IMR-90 (cell line): ENCODE measurements around the gene SNAPC4. TPM values are rescaled to one million over a fixed set of nuclear protein-coding genes. Genes with fewer than 3 reads are reported as not detected.
"Not testable (repeated sequence)": the region's sequence is repeated elsewhere in the genome, so short reads cannot be mapped to it uniquely, and the experiment has no call there.

ENCODE experiments used
- ATAC-seq: fragments of 200-7000 bp; cut with Tn5 transposase; 2 replicates; pipeline ENCODE4 v1.9.1; 2020; ENCODE audit warnings: low read depth, mild to moderate bottlenecking, moderate library complexity
- BruUV-seq: library from RNA; stranded (reverse); fragments of 400-500 nt; replicated peaks from 2 replicates; lab custom pipeline; 2021; lab: Mats Ljungman, UMichigan
- CTCF ChIA-PET: fragments of 300-600 bp; formaldehyde crosslinking; extraction: SDS; loops from one replicate; lab custom pipeline; 2021; ENCODE audit warnings: antibody characterized with exemption; lab: Yijun Ruan, JAX
- POLR2A ChIA-PET: fragments of 300-600 bp; sonication (Branson Sonifier 250); formaldehyde crosslinking; loops from one replicate; lab custom pipeline; 2022; ENCODE audit warnings: antibody characterized with exemption; ENCODE audit not compliant: unreplicated experiment; lab: Charles Lee
- DNase-seq: peaks from one replicate; pipeline ENCODE4 v3.0.0; 2013
- H2AFZ ChIP-seq: replicated peaks from 2 replicates; pipeline ENCODE3; 2013; ENCODE audit warnings: low read length, mild to moderate bottlenecking; ENCODE audit not compliant: poor library complexity
- H2AK5ac ChIP-seq: 2 replicates; pipeline ENCODE4 v1.6.1; 2013; ENCODE audit warnings: low read depth, low read length, inconsistent platforms
- H2AK9ac ChIP-seq: replicated peaks from 2 replicates; pipeline ENCODE3; 2013; ENCODE audit warnings: mild to moderate bottlenecking, low read depth, low read length, moderate library complexity; ENCODE audit not compliant: poor library complexity
- H2BK120ac ChIP-seq: 2 replicates; pipeline ENCODE4 v1.6.1; 2013; ENCODE audit warnings: low read depth, low read length, inconsistent platforms
- H2BK15ac ChIP-seq: 3 replicates; pipeline ENCODE4 v1.6.1; 2013; ENCODE audit warnings: low read depth, low read length, inconsistent platforms
- H2BK20ac ChIP-seq: 2 replicates; pipeline ENCODE4 v1.6.1; 2013; ENCODE audit warnings: low read depth, mild to moderate bottlenecking, inconsistent platforms, low read length, moderate library complexity
- H2BK5ac ChIP-seq: 2 replicates; pipeline ENCODE4 v1.6.1; 2013; ENCODE audit warnings: mild to moderate bottlenecking, low read depth, low read length, inconsistent platforms; ENCODE audit not compliant: poor library complexity, severe bottlenecking
- H3K14ac ChIP-seq: replicated peaks from 2 replicates; pipeline ENCODE4 v1.6.1; 2013; ENCODE audit warnings: low read depth, low read length, inconsistent platforms
- H3K18ac ChIP-seq: 2 replicates; pipeline ENCODE4 v1.6.1; 2013; ENCODE audit warnings: low read depth, low read length, control low read depth
- H3K23ac ChIP-seq: 2 replicates; pipeline ENCODE4 v1.6.1; 2013; ENCODE audit warnings: low read depth, low read length, inconsistent platforms
- H3K27ac ChIP-seq: 2 replicates; pipeline ENCODE4 v1.5.1; 2013; ENCODE audit warnings: mild to moderate bottlenecking, control low read depth, low read length; ENCODE audit not compliant: insufficient read depth
- H3K27me3 ChIP-seq: 2 replicates; pipeline ENCODE4 v1.6.1; 2013; ENCODE audit warnings: low read length; ENCODE audit not compliant: control insufficient read depth, insufficient read depth
- H3K36me3 ChIP-seq: 2 replicates; pipeline ENCODE4 v1.6.1; 2013; ENCODE audit warnings: low read length, mixed read lengths; ENCODE audit not compliant: control insufficient read depth, insufficient read depth
- H3K4ac ChIP-seq: 2 replicates; pipeline ENCODE4 v1.6.1; 2013; ENCODE audit warnings: low read depth, low read length, inconsistent platforms
- H3K4me1 ChIP-seq: 2 replicates; pipeline ENCODE4 v1.6.1; 2013; ENCODE audit warnings: low read length, mixed read lengths; ENCODE audit not compliant: control insufficient read depth, insufficient read depth
- H3K4me2 ChIP-seq: 2 replicates; pipeline ENCODE4 v1.6.1; 2013; ENCODE audit warnings: low read depth, mild to moderate bottlenecking, control low read depth, low read length, moderate library complexity
- H3K4me3 ChIP-seq: 2 replicates; pipeline ENCODE4 v1.5.1; 2013; ENCODE audit warnings: low read depth, mild to moderate bottlenecking, control low read depth, low read length, moderate library complexity; ENCODE audit not compliant: insufficient read depth
- H3K56ac ChIP-seq: 2 replicates; pipeline ENCODE4 v1.6.1; 2013; ENCODE audit warnings: low read length, inconsistent platforms; ENCODE audit not compliant: insufficient read depth; ENCODE audit errors: extremely low read depth
- H3K79me1 ChIP-seq, 2 experiments: 2 replicates each; pipeline ENCODE4 v1.6.1; 2013; ENCODE audit warnings: low read length in 2 of 2, inconsistent platforms in 1 of 2, low read depth in 1 of 2
- H3K9ac ChIP-seq: 2 replicates; pipeline ENCODE4 v1.6.1; 2013; ENCODE audit warnings: low read depth, low read length, control low read depth
- H3K9me1 ChIP-seq: 2 replicates; pipeline ENCODE4 v1.6.1; 2013; ENCODE audit warnings: low read length, inconsistent platforms; ENCODE audit not compliant: insufficient read depth
- H3K9me3 ChIP-seq: 2 replicates; pipeline ENCODE4 v1.6.1; 2013; ENCODE audit warnings: low read length; ENCODE audit not compliant: control insufficient read depth, insufficient read depth
- H4K20me1 ChIP-seq: 2 replicates; pipeline ENCODE4 v1.6.1; 2013; ENCODE audit warnings: low read length, inconsistent platforms; ENCODE audit not compliant: insufficient read depth
- H4K5ac ChIP-seq: 2 replicates; pipeline ENCODE4 v1.6.1; 2013; ENCODE audit warnings: mild to moderate bottlenecking, low read depth, low read length, control low read depth
- H4K8ac ChIP-seq, 2 experiments: 2 replicates each; pipeline ENCODE4 v1.6.1; 2013; ENCODE audit warnings: low read depth in 2 of 2, low read length in 2 of 2, control low read depth in 1 of 2, inconsistent platforms in 1 of 2
- H4K91ac ChIP-seq: 2 replicates; pipeline ENCODE4 v1.6.1; 2013; ENCODE audit warnings: low read depth, low read length, inconsistent platforms; ENCODE audit not compliant: insufficient read depth
- WGBS, 2 experiments: methylation state at CpG; one replicate each; pipeline versions ENCODE4 v1.1.5 to v1.1.7; 2013; ENCODE audit warnings: missing lambda C conversion rate in 2 of 2; ENCODE audit not compliant: insufficient read length in 1 of 2; ENCODE audit errors: extremely low coverage in 2 of 2; 5-methylcytosine and 5-hydroxymethylcytosine counted together
- dilution Hi-C: fragments of 300-500 bp; cut with HindIII; formaldehyde crosslinking; loops from one replicate; pipeline ENCODE4 v1.14.3; 2018; ENCODE audit warnings: low sequenced_read_pairs; ENCODE audit not compliant: unreplicated experiment
- in situ Hi-C: fragments of 300-500 bp; cut with MboI; formaldehyde crosslinking; loops from 3 replicates; pipeline ENCODE4 v1.14.3; 2019; ENCODE audit warnings: low sequenced_read_pairs, inconsistent platforms, mixed read lengths
- intact Hi-C: fragments of 100-400 bp; cut with micrococcal nuclease; formaldehyde crosslinking; loops from 2 replicates; pipeline ENCODE4 v1.10.0; 2022
- polyA plus RNA-seq, 3 experiments: library from polyadenylated mRNA; depleted of rRNA; stranded (reverse); fragments of >200 nt; gene quantifications; 2 replicates each; pipeline ENCODE4 v1.2.3, GENCODE V29; 2012; ENCODE audit warnings: low replicate concordance in 1 of 3
- total RNA-seq: library from RNA; depleted of rRNA; stranded (reverse); fragments of >200 nt; gene quantifications from 2 replicates; pipeline ENCODE4 v1.2.3, GENCODE V29; 2012

The SNAPC4 gene
- total and polyA plus RNA-seq, 2 of the 4 experiments (the other 2 are of a cell fraction) = 2.5 to 6.5 TPM

DNA sequence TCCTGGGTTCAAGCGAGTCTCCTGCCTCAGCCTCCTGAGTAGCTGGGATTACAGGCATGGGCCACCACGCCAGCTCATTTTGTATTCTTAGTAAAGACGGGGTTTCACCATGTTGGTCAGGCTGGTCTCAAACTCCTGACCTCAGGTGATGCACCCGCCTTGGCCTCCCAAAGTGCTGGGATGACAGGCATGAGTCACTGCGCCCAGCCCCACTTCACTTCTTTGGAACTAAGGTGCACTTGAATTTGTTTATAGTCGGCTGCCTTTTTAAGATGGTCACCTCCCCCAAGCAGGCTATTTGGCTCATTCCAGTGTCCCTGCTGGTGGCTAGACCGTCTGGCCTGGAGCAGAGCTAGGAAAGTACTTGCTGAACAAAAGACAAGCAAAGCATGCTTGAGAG is 25.4 kb upstream of the SNAPC4 start:
- H3K79me1 ChIP-seq, H2BK5ac ChIP-seq, H3K9me1 ChIP-seq, H2AK9ac ChIP-seq, H3K9me3 ChIP-seq, POLR2A ChIA-PET, H2BK120ac ChIP-seq, H3K18ac ChIP-seq, H4K20me1 ChIP-seq, H3K4me2 ChIP-seq, H2AK5ac ChIP-seq, H3K56ac ChIP-seq, CTCF ChIA-PET, H3K14ac ChIP-seq, H3K4me1 ChIP-seq, intact Hi-C loops, H4K8ac ChIP-seq, H2BK15ac ChIP-seq, dilution Hi-C loops, H3K9ac ChIP-seq, H3K23ac ChIP-seq, H2AFZ ChIP-seq, DNase-seq, H3K27me3 ChIP-seq, H3K4me3 ChIP-seq, ATAC-seq, H3K4ac ChIP-seq, H2BK20ac ChIP-seq, H3K27ac ChIP-seq, BruUV-seq, H4K5ac ChIP-seq, in situ Hi-C loops, H4K91ac ChIP-seq: not testable (repeated sequence)
- 89% methylated on average over 5 of the region's 7 CpGs; no CpG with 5 or more reads in 1 of the 2 experiments for WGBS, 2 experiments
- H3K36me3 ChIP-seq = peaks cover 64% of the 10 kb centered on the region
